ENCODE data around the gene PDZD2.

The PDZD2 gene

DNA sequence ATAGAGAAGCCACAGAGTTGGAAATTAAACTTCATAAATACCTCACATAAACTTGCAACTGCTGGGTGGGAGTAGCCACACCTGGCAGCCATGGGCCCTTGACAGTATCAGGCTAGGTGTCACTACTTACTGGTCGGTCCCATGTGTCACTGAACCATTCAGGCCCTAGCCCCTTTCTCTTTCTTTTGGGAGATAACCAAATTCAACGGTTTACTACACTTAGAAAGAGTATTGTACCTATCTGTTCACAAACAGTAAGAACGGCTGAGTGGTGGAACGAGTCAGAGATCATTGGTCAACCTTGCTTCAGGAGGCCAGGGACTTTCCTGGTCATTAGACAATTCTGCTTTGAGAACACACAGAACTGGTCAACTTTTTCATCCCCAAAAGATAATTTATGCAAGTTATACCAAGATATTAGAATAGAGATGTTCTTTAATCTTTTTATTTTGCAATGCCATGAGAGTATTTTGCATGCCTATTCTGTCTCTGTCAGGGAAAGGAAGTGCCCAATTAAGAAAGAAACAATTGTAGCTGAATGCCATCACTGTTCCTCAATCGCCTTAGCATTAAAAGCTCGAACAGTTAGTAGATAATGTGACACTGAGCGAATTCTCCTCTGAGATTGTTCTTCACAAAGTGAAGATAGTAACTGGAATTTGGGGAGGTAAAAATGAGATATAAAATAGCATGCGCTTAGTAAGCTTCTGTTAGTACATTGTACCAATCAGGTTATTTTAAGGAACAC is 484.3 kb downstream of the PDZD2 start:
- DNase-seq (ENCODE audit: extremely low read depth, low read depth) = no peak
- TF ChIP-seq, protein P1, sequence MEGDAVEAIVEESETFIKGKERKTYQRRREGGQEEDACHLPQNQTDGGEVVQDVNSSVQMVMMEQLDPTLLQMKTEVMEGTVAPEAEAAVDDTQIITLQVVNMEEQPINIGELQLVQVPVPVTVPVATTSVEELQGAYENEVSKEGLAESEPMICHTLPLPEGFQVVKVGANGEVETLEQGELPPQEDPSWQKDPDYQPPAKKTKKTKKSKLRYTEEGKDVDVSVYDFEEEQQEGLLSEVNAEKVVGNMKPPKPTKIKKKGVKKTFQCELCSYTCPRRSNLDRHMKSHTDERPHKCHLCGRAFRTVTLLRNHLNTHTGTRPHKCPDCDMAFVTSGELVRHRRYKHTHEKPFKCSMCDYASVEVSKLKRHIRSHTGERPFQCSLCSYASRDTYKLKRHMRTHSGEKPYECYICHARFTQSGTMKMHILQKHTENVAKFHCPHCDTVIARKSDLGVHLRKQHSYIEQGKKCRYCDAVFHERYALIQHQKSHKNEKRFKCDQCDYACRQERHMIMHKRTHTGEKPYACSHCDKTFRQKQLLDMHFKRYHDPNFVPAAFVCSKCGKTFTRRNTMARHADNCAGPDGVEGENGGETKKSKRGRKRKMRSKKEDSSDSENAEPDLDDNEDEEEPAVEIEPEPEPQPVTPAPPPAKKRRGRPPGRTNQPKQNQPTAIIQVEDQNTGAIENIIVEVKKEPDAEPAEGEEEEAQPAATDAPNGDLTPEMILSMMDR (IDR thresholded peaks at IDR 0.05; ENCODE audit: low read depth, low read length, missing control alignments) = no peak
- no peak overlapping the region for H3K4me3 ChIP-seq (replicated peaks; ENCODE audit: low read depth, low read length)

DNA sequence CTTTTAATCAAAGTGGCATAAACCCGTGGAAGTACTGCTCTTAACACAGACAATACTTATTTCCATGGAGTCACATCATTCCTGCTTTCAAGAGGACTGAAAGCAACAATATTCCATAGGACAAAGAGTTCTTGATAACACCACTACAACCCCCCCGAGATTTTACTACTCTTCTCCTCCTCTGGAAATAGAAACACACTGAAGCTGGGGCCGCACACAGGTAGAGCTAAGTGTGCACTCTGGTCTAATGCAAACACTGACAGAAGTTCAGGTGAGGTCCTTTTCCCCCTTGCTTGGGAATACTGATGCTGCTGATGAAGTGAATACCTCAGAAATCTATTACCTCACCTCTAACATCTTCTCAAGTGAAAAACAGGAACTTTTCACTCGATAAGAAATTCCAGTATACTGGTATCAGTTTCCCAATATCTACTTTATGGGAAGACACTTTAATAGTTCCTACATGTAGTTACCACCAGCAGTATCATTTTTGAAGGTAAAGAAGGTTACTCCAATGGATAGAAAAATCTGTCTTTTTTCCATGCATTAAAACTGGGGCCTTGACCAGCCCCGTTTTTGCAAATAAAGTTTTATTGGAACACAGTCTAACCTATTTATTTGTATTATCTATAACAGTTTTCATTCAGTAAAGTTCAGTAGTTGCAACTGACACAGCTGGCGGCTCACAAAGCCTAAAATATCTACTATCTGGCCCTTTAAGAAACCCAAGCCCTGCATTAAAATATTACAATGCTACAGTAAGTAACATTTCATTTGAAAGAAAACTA is 485.2 kb downstream of the PDZD2 start:
- TF ChIP-seq, protein P1 (IDR thresholded peaks at IDR 0.05; ENCODE audit: low read depth, low read length, missing control alignments) = no peak
- DNase-seq (ENCODE audit: extremely low read depth, low read depth) = no peak
- no peak overlapping the region for H3K4me3 ChIP-seq (replicated peaks; ENCODE audit: low read depth, low read length)

DNA sequence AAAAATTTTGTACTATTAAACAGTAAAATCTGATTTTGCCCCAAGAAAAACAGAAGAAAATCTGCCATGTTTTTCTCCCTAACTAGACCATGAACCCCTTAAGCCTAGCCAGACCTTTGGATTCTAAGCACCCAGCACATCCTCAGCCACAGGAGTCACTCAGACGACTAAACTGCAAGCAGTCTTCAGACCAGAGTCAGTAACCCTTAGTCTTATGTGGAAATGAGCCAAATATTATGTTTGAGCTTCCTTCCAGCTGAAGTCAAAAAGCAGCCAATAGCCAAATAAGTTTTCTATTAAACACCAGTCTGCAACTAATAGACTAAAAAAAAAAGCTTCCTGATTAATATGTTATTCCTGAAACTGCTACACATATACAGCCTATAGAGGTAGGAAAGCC is 487.8 kb downstream of the PDZD2 start:
- H3K4me3 ChIP-seq (replicated peaks; ENCODE audit: low read depth, low read length) = no peak overlapping the region
- TF ChIP-seq, protein P1 (IDR thresholded peaks at IDR 0.05; ENCODE audit: low read depth, low read length, missing control alignments) = no peak
- DNase-seq (ENCODE audit: extremely low read depth, low read depth) = no peak

DNA sequence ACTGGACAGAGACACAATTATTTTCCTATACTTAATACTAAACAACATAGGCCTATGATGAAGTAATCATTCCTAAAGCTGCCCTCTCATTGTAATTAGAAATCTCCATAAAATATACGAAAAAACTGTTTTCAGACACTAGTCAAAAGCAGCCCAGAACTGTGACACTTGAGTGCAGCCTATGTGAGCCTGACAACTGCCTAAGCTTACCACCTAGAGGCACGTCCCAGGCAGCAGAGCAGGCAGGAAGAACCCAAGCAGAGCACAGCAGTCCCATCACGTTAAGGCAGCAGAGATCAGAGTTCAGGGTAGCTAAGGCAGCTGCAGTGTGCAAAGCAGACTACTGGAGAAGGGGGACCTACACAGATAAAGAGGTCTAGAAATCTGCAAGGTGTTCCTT is 488.8 kb downstream of the PDZD2 start:
- no peak overlapping the region for H3K4me3 ChIP-seq (replicated peaks; ENCODE audit: low read depth, low read length)
- TF ChIP-seq, protein P1 (IDR thresholded peaks at IDR 0.05; ENCODE audit: low read depth, low read length, missing control alignments) = no peak
- no peak for DNase-seq (ENCODE audit: extremely low read depth, low read depth)

DNA sequence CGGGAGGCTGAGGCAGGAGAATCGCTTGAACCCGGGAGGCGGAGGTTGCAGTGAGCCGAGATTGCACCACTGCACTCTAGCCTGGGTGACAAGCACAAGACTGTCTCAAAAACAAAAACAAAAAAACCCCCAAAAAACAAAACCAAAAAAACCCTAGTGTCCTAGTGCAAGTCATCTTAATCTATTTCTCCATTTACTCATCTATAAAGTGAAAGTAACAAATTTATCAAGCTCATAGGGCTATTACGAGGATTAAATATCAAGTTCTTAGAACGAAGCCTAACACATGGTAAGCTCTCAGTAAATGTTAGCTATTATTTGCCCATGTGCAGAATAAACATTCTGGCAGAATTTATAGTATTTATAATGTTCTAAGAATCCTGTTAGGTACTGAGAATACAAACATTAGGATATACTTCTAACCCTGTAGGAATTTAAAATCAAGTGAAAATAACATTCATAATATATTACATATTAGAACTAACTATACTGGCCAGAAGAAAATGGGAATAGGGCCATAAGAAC is 490.2 kb downstream of the PDZD2 start:
- DNase-seq (ENCODE audit: extremely low read depth, low read depth) = no peak
- H3K4me3 ChIP-seq (replicated peaks; ENCODE audit: low read depth, low read length) = no peak overlapping the region
- TF ChIP-seq, protein P1 (IDR thresholded peaks at IDR 0.05; ENCODE audit: low read depth, low read length, missing control alignments) = no peak

DNA sequence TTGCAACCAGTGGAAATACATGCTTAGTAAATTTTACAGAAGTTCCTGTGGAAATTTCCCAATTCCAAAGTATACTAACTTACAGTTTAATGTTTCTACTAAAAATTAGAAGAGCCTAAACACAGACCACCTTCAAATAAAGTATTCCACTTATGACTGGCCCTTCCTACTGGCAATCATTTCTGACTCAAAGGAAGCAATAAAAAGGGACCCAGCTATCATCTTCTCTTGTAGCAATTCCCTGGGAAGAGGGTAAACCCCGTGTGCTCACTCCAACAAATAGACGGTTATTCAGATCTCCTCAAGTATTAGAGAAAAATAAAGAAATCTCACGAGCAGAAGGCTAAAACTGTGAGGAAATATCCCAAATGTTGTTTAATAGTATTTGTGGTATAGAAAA is 491.9 kb downstream of the PDZD2 start:
- TF ChIP-seq, protein P1 (IDR thresholded peaks at IDR 0.05; ENCODE audit: low read depth, low read length, missing control alignments) = no peak
- no peak for DNase-seq (ENCODE audit: extremely low read depth, low read depth)
- no peak overlapping the region for H3K4me3 ChIP-seq (replicated peaks; ENCODE audit: low read depth, low read length)
